ENCODE results near the gene KNG1.

The KNG1 gene

GRCh38 chr3:186713499-186713898, 3.7 kb upstream of the KNG1 start:
- no peak for DNase-seq

- no peak for DNase-seq
Observed at GRCh38 chr3:186719945-186720739, 3.0 kb downstream of the KNG1 start.

- DNase-seq, result no peak
Observed at GRCh38 chr3:186722457-186722856, 5.3 kb downstream of the KNG1 start.

GRCh38 chr3:186724911-186725310, 7.8 kb downstream of the KNG1 start:
- no peak for DNase-seq

- DNase-seq, result no peak
Observed at GRCh38 chr3:186732169-186732766, 15.1 kb downstream of the KNG1 start.

GRCh38 chr3:186742618-186743380, 25.6 kb downstream of the KNG1 start:
- no peak for DNase-seq

GRCh38 chr3:186743666-186744065, 26.5 kb downstream of the KNG1 start:
- DNase-seq, result no peak

- no peak for DNase-seq
Observed at GRCh38 chr3:186746008-186746407, 28.8 kb downstream of the KNG1 start.

GRCh38 chr3:186750316-186750715, 33.2 kb downstream of the KNG1 start:
- DNase-seq, result no peak

GRCh38 chr3:186751480-186751879, 34.3 kb downstream of the KNG1 start:
- DNase-seq, result no peak

GRCh38 chr3:186754006-186754405, 36.8 kb downstream of the KNG1 start:
- DNase-seq, result no peak

- no peak for DNase-seq
Observed at GRCh38 chr3:186754871-186755270, 37.7 kb downstream of the KNG1 start.

- no peak for DNase-seq
Observed at GRCh38 chr3:186757214-186757613, 40.1 kb downstream of the KNG1 start.

GRCh38 chr3:186757686-186758220, 40.6 kb downstream of the KNG1 start:
- DNase-seq, result no peak

GRCh38 chr3:186759231-186759930, 42.2 kb downstream of the KNG1 start:
- no peak for DNase-seq

- no peak for DNase-seq
Observed at GRCh38 chr3:186760141-186760833, 43.1 kb downstream of the KNG1 start.

- DNase-seq, result no peak
Observed at GRCh38 chr3:186760897-186761447, 43.8 kb downstream of the KNG1 start.

- no peak for DNase-seq
Observed at GRCh38 chr3:186772281-186772694, 55.1 kb downstream of the KNG1 start.

- DNase-seq, result peak; percentile 62
Observed at GRCh38 chr3:186772701-186773417, 55.7 kb downstream of the KNG1 start.

GRCh38 chr3:186775999-186776398, 58.8 kb downstream of the KNG1 start:
- DNase-seq, result no peak

GRCh38 chr3:186779204-186779603, 62.0 kb downstream of the KNG1 start:
- DNase-seq, result no peak

Data from activated T-cell treated with anti-CD3 and anti-CD28 coated beads, Interleukin-2, amount 50 U/mL, for 1 hour (primary cell).